ENCODE results near the gene RPS18. TPM values are rescaled to one million over a fixed set of nuclear protein-coding genes. Genes with fewer than 3 reads are reported as not detected.

RPS18 gene
- total and polyA plus RNA-seq, 9 of the 15 experiments (the other 6 are each of a cell fraction or from before 2014, with no cell fraction given): 5,023 to 17,516 (median 8,131) TPM

GRCh38 chr6:33320315-33321181 is 48.7 kb downstream of the RPS18 start (continued):
- TF ChIP-seq NFE2L1 (tag; IDR thresholded peaks at IDR 0.05; ENCODE audit: borderline replicate concordance, low read depth) (no peak), BRCA1 (IDR thresholded peaks at IDR 0.05) (no peak), BRCA1 (CRISPR knock-in tag; IDR thresholded peaks at IDR 0.05) (no peak), CLOCK (CRISPR knock-in tag; IDR thresholded peaks at IDR 0.05; ENCODE audit: borderline replicate concordance) (no peak), EGR1 (conservative IDR thresholded peaks at IDR 0.05) (peak; percentile 78), THRAP3 (IDR thresholded peaks at IDR 0.05; ENCODE audit: borderline replicate concordance) (no peak), AFF4 (CRISPR knock-in tag; IDR thresholded peaks at IDR 0.05) (no peak), SMARCA4 (IDR thresholded peaks at IDR 0.05) (peak; percentile 69), TAF15 (IDR thresholded peaks at IDR 0.05; ENCODE audit: low read depth, low read length) (no peak), DPF2 (IDR thresholded peaks at IDR 0.05) (peak; percentile 76), NCOA1 (IDR thresholded peaks at IDR 0.05; ENCODE audit: low read depth) (no peak), ZFP1 (CRISPR knock-in tag; IDR thresholded peaks at IDR 0.05) (no peak), TARDBP (IDR thresholded peaks at IDR 0.05) (no peak), ZNF395 (CRISPR knock-in tag; IDR thresholded peaks at IDR 0.05) (no peak), ZBTB5 (IDR thresholded peaks at IDR 0.05) (no peak), IRF1 (CRISPR knock-in tag; IDR thresholded peaks at IDR 0.05; ENCODE audit: borderline replicate concordance) (no peak), FOSL1 (tag; conservative IDR thresholded peaks at IDR 0.05) (peak; percentile 82)

Data from K562 (cell line).